ENCODE results near the gene PCDHB15. TPM values are rescaled to one million over a fixed set of nuclear protein-coding genes. Genes with fewer than 3 reads are reported as not detected.
"Not testable (repeated sequence)": the region's sequence is repeated elsewhere in the genome, so short reads cannot be mapped to it uniquely, and the experiment has no call there.

The PCDHB15 gene
- total RNA-seq, 1 experiment from 2014 or later = 0.07 TPM

- CTCF ChIA-PET = not testable (repeated sequence)
Observed at GRCh38 chr5:141216035-141216434, 29.2 kb upstream of the PCDHB15 start.

GRCh38 chr5:141223112-141223783 lies 21.9 kb upstream of the PCDHB15 start, which contains the start of gene PCDHB14:
Gene PCDHB14, plus strand, starts transcription at chr5:141223343. Its CDS starts 163 bp downstream, at chr5:141223506.
- DNase-seq (ENCODE audit: low read depth, low spot score) = peak; percentile 38
- BruUV-seq (replicated peaks) = no TSS peak
- no peaks in the 10 kb centered on the region for H3K27me3 ChIP-seq (ENCODE audit: insufficient read depth, low read length)
- POLR2A ChIA-PET = interaction anchor here (1.2 kb wide), 1 partner anchor 341 kb away, joined by 4 read pairs; no protein-coding TSS in a partner anchor
- no peaks in the 10 kb centered on the region for H3K9me2 ChIP-seq (ENCODE audit: insufficient read depth)
- H3K27ac ChIP-seq (ENCODE audit: low read depth, low read length) = no peak within 1 kb of the TSS
- no peak for ATAC-seq
- TF ChIP-seq RAD21 (IDR thresholded peaks at IDR 0.05; ENCODE audit: low read depth) (peak; percentile 69), SRF (IDR thresholded peaks at IDR 0.05; ENCODE audit: low read depth) (no peak), CTCF (IDR thresholded peaks at IDR 0.05 in 2 of 3, conservative IDR thresholded peaks at IDR 0.05 in 1 of 3; ENCODE audit: borderline replicate concordance in 1 of 3, insufficient read depth in 1 of 3, low read depth in 2 of 3, low read length in 2 of 3) (peak; percentile 14 to 46 (median 42); a peak in 2 of 6 replicates)
- RAD21 ChIA-PET (ENCODE audit: low non-redundant PET in 1 of 2, low total read pairs in 2 of 2, uncharacterized antibody in 2 of 2, unreplicated experiment in 2 of 2) = no interaction called here
- no peak within 1 kb of the TSS for H3K9ac ChIP-seq (ENCODE audit: low read length)
- H3K4me2 ChIP-seq (ENCODE audit: low read length) = peak within 1 kb of the TSS; percentile 38
- H3K36me3 ChIP-seq (ENCODE audit: control insufficient read depth in 1 of 2, insufficient read depth in 2 of 2, low read length in 2 of 2) = no peaks in the 10 kb centered on the region
- CTCF ChIA-PET = interaction anchor here (0.6 to 2.6 kb wide), 13 partner anchors 97 to 920 kb away, joined by 3 to 33 read pairs (median 7); partner anchors contain the start of genes DIAPH1, PCDHGA10 and TAF7
- H3K4me3 ChIP-seq (replicated peaks in 1 of 2; ENCODE audit: low read depth in 1 of 2, low read length in 2 of 2) = no peak within 1 kb of the TSS
- no peak within 1 kb of the TSS for H2AFZ ChIP-seq (ENCODE audit: low read depth, low read length, poor library complexity, severe bottlenecking)
- no peaks in the 10 kb centered on the region for H4K20me1 ChIP-seq (ENCODE audit: insufficient read depth)
- H3K4me1 ChIP-seq (ENCODE audit: control insufficient read depth in 1 of 2, insufficient read depth in 2 of 2, low read length in 2 of 2) = no peaks in the 10 kb centered on the region
- intact Hi-C loops (cut with micrococcal nuclease) = loop anchor here (1.0 kb wide), 1 partner anchor 335 kb away; no protein-coding TSS in a partner anchor
- no peaks in the 10 kb centered on the region for H3K79me2 ChIP-seq (ENCODE audit: insufficient read depth, low read length)
- H3K9me3 ChIP-seq (ENCODE audit: control insufficient read depth in 1 of 2, insufficient read depth in 1 of 2, low read depth in 1 of 2, low read length in 2 of 2) = peaks cover 0 to 3% of the 10 kb centered on the region in 2 experiments; a peak in 2 of 4 replicates

More at GRCh38 chr5:141216035-141216434, 29.2 kb upstream of the PCDHB15 start:
- H3K4me1 ChIP-seq (ENCODE audit: control insufficient read depth in 1 of 2, insufficient read depth in 2 of 2, low read length in 2 of 2); POLR2A ChIA-PET; H3K9me2 ChIP-seq (ENCODE audit: insufficient read depth); H3K4me2 ChIP-seq (ENCODE audit: low read length); H4K20me1 ChIP-seq (ENCODE audit: insufficient read depth); BruUV-seq (replicated peaks); H3K9ac ChIP-seq (ENCODE audit: low read length); ATAC-seq; H3K27ac ChIP-seq (ENCODE audit: low read depth, low read length); H3K36me3 ChIP-seq (ENCODE audit: control insufficient read depth in 1 of 2, insufficient read depth in 2 of 2, low read length in 2 of 2); intact Hi-C loops (cut with micrococcal nuclease); RAD21 ChIA-PET (ENCODE audit: low non-redundant PET in 1 of 2, low total read pairs in 2 of 2, uncharacterized antibody in 2 of 2, unreplicated experiment in 2 of 2); H3K79me2 ChIP-seq (ENCODE audit: insufficient read depth, low read length); H2AFZ ChIP-seq (ENCODE audit: low read depth, low read length, poor library complexity, severe bottlenecking); H3K9me3 ChIP-seq (ENCODE audit: control insufficient read depth in 1 of 2, insufficient read depth in 1 of 2, low read depth in 1 of 2, low read length in 2 of 2); H3K27me3 ChIP-seq (ENCODE audit: insufficient read depth, low read length); H3K4me3 ChIP-seq (replicated peaks in 1 of 2; ENCODE audit: low read depth in 1 of 2, low read length in 2 of 2); DNase-seq (ENCODE audit: low read depth, low spot score): not testable (repeated sequence)

- POLR2A ChIA-PET; BruUV-seq (replicated peaks); intact Hi-C loops (cut with micrococcal nuclease): not testable (repeated sequence)
Observed at GRCh38 chr5:141224844-141225243, 20.4 kb upstream of the PCDHB15 start.

More at GRCh38 chr5:141224844-141225243, 20.4 kb upstream of the PCDHB15 start:
- H3K9me2 ChIP-seq (ENCODE audit: insufficient read depth); ATAC-seq; H3K4me3 ChIP-seq (replicated peaks in 1 of 2; ENCODE audit: low read depth in 1 of 2, low read length in 2 of 2); DNase-seq (ENCODE audit: low read depth, low spot score); H3K9ac ChIP-seq (ENCODE audit: low read length); H3K27me3 ChIP-seq (ENCODE audit: insufficient read depth, low read length); CTCF ChIA-PET; H3K36me3 ChIP-seq (ENCODE audit: control insufficient read depth in 1 of 2, insufficient read depth in 2 of 2, low read length in 2 of 2); RAD21 ChIA-PET (ENCODE audit: low non-redundant PET in 1 of 2, low total read pairs in 2 of 2, uncharacterized antibody in 2 of 2, unreplicated experiment in 2 of 2); H4K20me1 ChIP-seq (ENCODE audit: insufficient read depth); H3K79me2 ChIP-seq (ENCODE audit: insufficient read depth, low read length); H3K4me1 ChIP-seq (ENCODE audit: control insufficient read depth in 1 of 2, insufficient read depth in 2 of 2, low read length in 2 of 2); H3K27ac ChIP-seq (ENCODE audit: low read depth, low read length); H3K9me3 ChIP-seq (ENCODE audit: control insufficient read depth in 1 of 2, insufficient read depth in 1 of 2, low read depth in 1 of 2, low read length in 2 of 2); H2AFZ ChIP-seq (ENCODE audit: low read depth, low read length, poor library complexity, severe bottlenecking); H3K4me2 ChIP-seq (ENCODE audit: low read length): not testable (repeated sequence)

Measured in HCT116 (cell line).